Activated CD8-positive, alpha-beta memory T cell treated with anti-CD3 and anti-CD28 coated beads for 4 hours (primary cell): ENCODE results near the gene TTC39A.
"Not testable (repeated sequence)": the region's sequence is repeated elsewhere in the genome, so short reads cannot be mapped to it uniquely, and the experiment has no call there.

ENCODE experiments used
- DNase-seq, 2 donors: peaks; one replicate each; pipeline ENCODE4 v3.0.0-alpha.2; 2020; ENCODE audit warnings: low read depth in 2 of 2

The TTC39A gene

GRCh38 chr1:51266791-51267190 is 63.6 kb downstream of the TTC39A start:
- DNase-seq, result no peak

- DNase-seq, result no peak
These were observed 64.2 kb downstream of the TTC39A start for GRCh38 chr1:51266181-51266580.

DNA sequence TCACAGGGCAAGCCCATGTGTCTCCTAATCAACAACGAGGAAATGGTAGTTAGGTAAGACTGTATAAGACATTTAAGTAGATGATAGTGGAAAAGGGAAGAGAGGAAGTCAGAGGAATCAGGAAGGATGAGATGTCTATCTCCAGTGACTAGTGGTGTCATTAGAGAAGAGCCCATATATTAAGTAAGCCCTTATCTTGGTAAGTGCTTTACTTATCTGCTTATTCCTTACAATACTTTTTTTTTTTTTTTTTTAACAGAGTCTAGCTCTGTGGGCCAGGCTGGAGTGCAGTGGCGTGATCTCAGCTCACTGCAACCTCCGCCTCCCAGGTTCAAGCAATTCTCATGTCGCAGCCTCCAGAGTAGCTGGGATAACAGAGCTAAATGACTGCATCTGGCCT is 64.7 kb downstream of the TTC39A start:
- no peak for DNase-seq

- no peak for DNase-seq
These were observed 65.9 kb downstream of the TTC39A start for GRCh38 chr1:51264451-51264850.

DNA sequence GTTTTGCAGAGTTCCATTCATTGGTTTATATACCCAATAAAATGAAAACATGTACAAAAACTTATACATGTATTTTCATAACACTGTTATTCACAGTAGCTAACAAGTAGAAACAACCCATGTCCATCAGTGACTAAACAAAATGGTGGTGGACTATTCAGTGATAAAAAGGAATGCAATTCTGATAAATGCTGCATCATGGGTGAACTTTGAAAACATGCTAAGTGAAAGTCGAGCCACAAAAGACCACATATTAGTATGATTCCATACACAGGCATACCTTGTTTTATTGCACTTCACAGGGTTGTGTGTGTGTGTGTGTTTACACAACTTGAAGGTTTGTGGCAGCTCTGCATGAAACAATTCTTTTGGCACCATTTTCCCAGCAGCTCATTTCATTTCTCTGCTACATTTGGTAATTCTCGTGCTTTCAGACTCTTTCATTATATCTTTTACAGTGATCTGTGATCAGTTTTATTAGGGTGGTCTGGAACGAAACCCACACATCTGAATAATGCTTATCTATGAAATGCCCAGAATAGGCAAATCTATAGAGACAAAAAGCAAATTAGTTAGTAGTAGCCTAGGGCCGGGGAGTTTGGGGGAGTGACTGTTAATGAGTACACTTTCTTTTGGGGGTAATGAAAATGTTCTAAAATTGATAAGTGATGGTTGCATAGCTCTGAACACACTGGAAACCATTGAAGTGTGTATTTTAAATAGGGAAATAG is 67.0 kb downstream of the TTC39A start:
- no peak for DNase-seq

GRCh38 chr1:51255331-51255730 is 75.0 kb downstream of the TTC39A start:
- DNase-seq, result no peak

DNA sequence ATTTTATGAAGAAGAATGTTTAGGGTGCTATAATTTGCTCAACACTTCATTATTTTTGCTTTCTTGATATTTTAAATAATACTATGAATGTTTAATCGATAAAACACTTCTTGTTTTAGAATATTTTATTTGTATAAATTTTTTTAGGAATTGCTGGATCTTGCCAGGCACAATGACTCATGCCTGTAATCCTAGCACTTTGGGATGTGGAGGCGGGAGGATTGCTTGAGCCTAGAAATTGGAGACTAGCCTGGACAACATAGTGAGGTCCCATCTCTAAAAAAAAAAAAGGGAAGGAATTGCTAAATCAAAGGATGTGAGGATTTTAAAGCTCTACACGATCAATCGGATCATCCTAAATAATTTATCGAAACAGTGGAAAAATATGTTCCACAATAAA is 76.7 kb downstream of the TTC39A start:
- DNase-seq, result no peak

DNA sequence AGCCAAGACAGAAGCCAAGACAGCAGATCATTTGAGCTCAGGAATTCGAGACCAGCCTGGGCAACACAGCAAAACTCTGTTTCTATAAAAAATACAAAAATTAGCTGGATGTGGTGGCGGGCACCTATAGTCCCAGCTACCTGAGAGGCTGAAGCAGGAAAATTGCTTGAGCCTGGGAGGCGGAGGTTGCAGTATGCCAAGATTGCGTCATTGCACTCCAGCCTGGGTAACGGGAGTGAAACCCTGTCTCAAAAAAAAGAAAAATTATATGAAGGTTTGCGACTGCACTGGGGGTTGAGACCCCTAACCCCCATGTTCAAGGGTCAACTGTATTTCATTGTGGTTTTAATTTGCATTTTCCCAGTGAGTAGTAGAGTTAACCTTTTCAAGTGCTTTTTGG is 78.0 kb downstream of the TTC39A start:
- DNase-seq, result no peak

GRCh38 chr1:51251165-51251564 is 79.2 kb downstream of the TTC39A start:
- not testable (repeated sequence) for DNase-seq

- not testable (repeated sequence) for DNase-seq
These were observed 79.6 kb downstream of the TTC39A start for GRCh38 chr1:51250729-51251128.

GRCh38 chr1:51249445-51249844 is 80.9 kb downstream of the TTC39A start:
- no peak for DNase-seq

DNA sequence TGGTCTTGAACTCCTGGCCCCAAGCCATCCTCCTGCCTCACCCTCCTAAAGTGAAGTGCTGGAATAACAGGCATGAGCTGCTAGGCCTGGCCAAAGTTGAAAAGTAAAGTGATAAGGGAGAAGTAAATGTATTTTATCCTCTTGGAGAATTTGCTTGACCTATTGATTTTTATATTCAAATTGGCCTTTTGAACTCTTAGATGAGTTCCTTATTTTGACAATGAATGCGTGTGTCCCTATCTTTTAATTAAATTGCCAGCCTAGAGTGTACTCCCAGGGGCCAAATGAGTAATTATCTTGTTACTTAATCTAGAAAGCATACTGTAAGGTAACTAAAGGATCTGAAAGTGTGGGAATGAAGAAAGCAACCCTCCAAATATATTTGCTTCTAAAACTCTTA is 82.9 kb downstream of the TTC39A start:
- DNase-seq, result no peak

GRCh38 chr1:51247022-51247421 is 83.3 kb downstream of the TTC39A start:
- no peak for DNase-seq

DNA sequence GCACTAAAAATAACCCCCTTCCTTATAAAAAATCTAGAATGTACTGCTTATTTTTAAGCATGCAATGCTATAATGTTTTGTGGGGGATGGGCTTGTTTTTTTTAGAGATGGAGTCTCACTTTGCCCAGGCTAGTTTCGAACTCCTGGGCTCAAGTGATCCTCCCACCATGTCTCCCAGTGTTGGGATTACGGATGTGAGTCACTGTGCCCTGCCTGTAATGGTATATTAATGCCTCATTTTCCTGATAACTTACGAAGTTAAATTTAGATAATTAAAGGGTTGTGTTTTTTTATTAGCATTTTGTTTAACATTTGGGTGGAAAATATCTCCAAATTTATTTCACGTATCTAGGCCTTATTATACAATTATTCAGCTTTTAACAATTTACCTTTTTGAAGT is 87.8 kb downstream of the TTC39A start:
- DNase-seq, result no peak

- no peak for DNase-seq
These were observed 89.2 kb downstream of the TTC39A start for GRCh38 chr1:51241119-51241518.

- no peak for DNase-seq
These were observed 90.3 kb downstream of the TTC39A start for GRCh38 chr1:51240084-51240483.

- no peak for DNase-seq
These were observed 92.3 kb downstream of the TTC39A start for GRCh38 chr1:51238034-51238403.

DNA sequence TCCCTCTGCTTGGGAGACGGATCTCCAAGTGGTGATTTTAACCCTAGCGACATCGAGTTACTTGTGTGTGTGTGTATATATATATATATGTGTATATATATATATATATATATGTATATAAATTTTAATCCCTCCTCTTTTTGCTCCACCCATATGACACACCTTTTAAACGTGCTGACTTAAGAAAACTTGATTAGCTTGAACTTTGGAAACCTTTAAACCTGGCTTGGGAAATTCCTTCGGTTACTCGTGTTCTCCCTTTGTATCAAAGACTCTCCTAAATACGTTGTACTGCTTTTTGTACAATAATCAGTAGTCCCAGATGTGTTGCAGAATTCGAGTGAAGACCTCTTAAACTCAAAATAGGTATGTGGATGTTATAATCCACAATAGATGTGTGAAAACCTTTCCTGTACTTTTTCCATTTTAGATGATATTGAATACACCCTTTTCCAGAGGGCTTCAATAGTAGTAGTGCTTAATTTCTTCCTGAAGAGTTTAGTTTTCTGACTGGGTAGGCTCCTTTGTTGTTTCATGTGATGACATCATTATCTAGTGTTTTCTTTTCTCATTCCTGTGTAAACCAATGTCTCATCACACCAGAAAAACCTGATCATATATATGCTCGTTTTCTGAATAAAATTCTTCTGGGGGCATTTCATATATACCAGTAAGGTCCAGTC is 92.9 kb downstream of the TTC39A start:
- DNase-seq, result no peak
